GM15510 (cell line): Measurements from ENCODE around the gene HTR1A.

Experiments
- POLR2A ChIP-seq: IDR thresholded peaks from 3 replicates; pipeline ENCODE4 v1.6.1; 2011; ENCODE audit warnings: borderline replicate concordance; ENCODE audit not compliant: insufficient read length; ENCODE audit errors: extremely low read depth

Gene HTR1A

DNA sequence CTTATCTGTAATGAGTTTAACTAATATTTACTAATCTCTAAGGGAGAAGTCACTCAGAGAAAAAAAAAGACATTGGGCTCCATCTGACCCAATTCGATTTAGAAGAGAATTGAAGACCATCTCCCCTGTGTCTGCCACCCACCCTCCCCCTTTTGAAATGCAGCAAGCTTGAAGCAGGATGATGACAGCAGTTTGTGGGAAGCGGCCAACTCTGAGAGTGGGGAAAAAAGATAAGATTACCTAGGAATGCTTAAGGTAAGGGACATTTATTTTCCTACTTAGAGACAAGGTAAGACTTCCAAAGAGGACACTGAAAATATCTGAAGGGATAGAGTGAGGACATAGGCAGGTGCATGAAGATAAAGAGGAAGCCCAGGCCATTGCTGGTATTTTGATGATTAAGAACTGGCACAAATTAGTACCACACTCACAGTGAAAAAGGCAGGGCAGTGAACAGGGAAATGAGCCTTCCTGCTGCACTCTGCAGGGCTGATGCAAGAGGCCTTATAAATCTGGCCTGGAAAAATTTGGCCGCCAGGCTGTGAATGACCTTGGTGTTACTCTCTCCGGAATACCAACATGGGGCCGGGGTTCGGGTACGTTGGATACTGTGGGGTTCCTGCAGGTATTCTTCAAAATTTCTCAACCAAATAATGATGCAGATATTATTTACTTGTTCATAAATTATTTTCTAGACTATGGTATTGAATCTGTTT, 42.3 kb downstream of the HTR1A start:
- no peak for TF ChIP-seq POLR2A

DNA sequence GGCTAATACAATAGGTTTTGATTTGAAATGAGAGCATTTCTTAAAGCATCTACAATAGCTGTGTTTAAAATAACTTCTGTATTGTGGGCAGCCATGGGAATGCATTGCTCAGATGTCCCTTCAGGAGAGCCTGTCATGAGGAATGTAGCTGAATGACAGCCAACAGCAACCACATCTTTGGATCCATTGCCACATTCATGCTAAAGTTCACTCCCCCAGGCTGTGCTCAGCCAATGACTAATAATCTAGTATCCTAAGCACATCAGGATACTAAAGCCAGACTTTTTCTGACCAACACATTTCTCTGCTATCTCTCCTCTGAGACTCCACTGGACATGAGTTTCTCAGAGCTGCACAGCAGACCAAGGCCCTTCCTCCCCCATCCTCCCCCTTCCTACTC, 45.5 kb downstream of the HTR1A start:
- no peak for TF ChIP-seq POLR2A

DNA sequence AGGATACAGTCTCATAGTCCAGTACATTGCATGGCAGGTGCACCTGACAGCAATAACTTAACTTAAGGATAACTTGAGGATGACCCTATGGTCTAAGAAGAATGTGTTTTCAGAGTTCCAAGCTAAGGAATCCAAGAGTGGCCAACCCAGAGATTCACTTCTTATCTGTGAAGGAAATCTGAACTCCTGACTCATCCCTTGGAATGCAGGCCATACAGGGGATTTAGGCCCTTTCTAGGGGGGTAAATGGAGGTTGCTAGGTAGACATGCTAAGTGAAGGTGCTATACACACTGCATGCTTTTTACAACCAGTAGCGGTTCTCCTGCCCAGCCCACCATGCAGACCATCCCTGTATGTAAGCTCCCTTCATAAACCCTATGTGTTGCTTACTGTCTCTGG, 50.4 kb downstream of the HTR1A start:
- TF ChIP-seq POLR2A, result no peak
